Stimulated activated CD8-positive, alpha-beta memory T cell treated with anti-CD3 and anti-CD28 coated beads, Interleukin-7, amount 100 ng/mL, for 1 hour (primary cell): ENCODE data around the gene SNAI3.

Experiments used
- DNase-seq, 2 donors: peaks; one replicate each; pipeline ENCODE4 v3.0.0-alpha.2; 2020; ENCODE audit warnings: low read depth in 2 of 2

Gene SNAI3

GRCh38 chr16:88651276-88651988 lies 34.9 kb downstream of the SNAI3 start:
- DNase-seq: peak in 1 of 2 donors; percentile 36

GRCh38 chr16:88650749-88651275 lies 35.5 kb downstream of the SNAI3 start, which contains the start of gene CYBA:
TSS of gene CYBA (minus strand) at chr16:88651053. CDS start at chr16:88651013, 40 bp downstream.
- DNase-seq: peak; percentile 53 to 65

GRCh38 chr16:88649924-88650748 lies 36.2 kb downstream of the SNAI3 start:
- DNase-seq: no peak

- no peak for DNase-seq
Observed at GRCh38 chr16:88649195-88649923, 36.9 kb downstream of the SNAI3 start.

- DNase-seq: no peak
Observed at GRCh38 chr16:88647178-88648070, 38.9 kb downstream of the SNAI3 start.

- DNase-seq: no peak
Observed at GRCh38 chr16:88646345-88647034, 39.8 kb downstream of the SNAI3 start.

- no peak for DNase-seq
Observed at GRCh38 chr16:88645941-88646340, 40.4 kb downstream of the SNAI3 start.

GRCh38 chr16:88645455-88645854 lies 40.9 kb downstream of the SNAI3 start:
- no peak for DNase-seq

- DNase-seq: no peak
Observed at GRCh38 chr16:88643644-88643932, 42.7 kb downstream of the SNAI3 start.

- no peak for DNase-seq
Observed at GRCh38 chr16:88642881-88643643, 43.2 kb downstream of the SNAI3 start.

GRCh38 chr16:88640498-88641247 lies 45.6 kb downstream of the SNAI3 start:
- DNase-seq: no peak

GRCh38 chr16:88640039-88640495 lies 46.2 kb downstream of the SNAI3 start:
- DNase-seq: no peak

GRCh38 chr16:88639231-88640038 lies 46.9 kb downstream of the SNAI3 start:
- no peak for DNase-seq

- no peak for DNase-seq
Observed at GRCh38 chr16:88638323-88639230, 47.7 kb downstream of the SNAI3 start, which contains the start of gene IL17C. TSS of gene IL17C (plus strand) at chr16:88638572. CDS start at chr16:88638642, 70 bp downstream.

GRCh38 chr16:88636488-88637265 lies 49.6 kb downstream of the SNAI3 start:
- DNase-seq: no peak

- DNase-seq: no peak
Observed at GRCh38 chr16:88635671-88636319, 50.5 kb downstream of the SNAI3 start.
